ENCODE results near the gene PTPN3.
"Not testable (repeated sequence)": the region's sequence is repeated elsewhere in the genome, so short reads cannot be mapped to it uniquely, and the experiment has no call there.

The PTPN3 gene

GRCh38 chr9:109341561-109341960 lies 156.5 kb downstream of the PTPN3 start:
- H3K27me3 ChIP-seq (ENCODE audit: insufficient read depth, insufficient read length), result no peaks in the 10 kb centered on the region
- H3K9me3 ChIP-seq (ENCODE audit: insufficient read depth, low read length), result no peaks in the 10 kb centered on the region
- no peak overlapping the region for H3K4me3 ChIP-seq (ENCODE audit: insufficient read length, low read depth)
- H3K9ac ChIP-seq (ENCODE audit: insufficient read length, low read depth), result no peak overlapping the region
- H3K36me3 ChIP-seq (ENCODE audit: insufficient read depth, insufficient read length, low read length), result no peaks in the 10 kb centered on the region
- TF ChIP-seq YY1 (IDR thresholded peaks at IDR 0.05; ENCODE audit: insufficient read depth, insufficient read length), result no peak
- no peak for TF ChIP-seq ZNF274 (IDR thresholded peaks at IDR 0.05; ENCODE audit: low read depth, low read length)
- no peak for TF ChIP-seq SUZ12 (IDR thresholded peaks at IDR 0.05; ENCODE audit: extremely low read depth, insufficient read depth, insufficient read length)
- no peak for DNase-seq (ENCODE audit: low read depth, low spot score)
- H3K4me1 ChIP-seq (ENCODE audit: insufficient read depth, insufficient read length), result peaks cover 6% of the 10 kb centered on the region

- not testable (repeated sequence) for H3K36me3 ChIP-seq (ENCODE audit: insufficient read depth, insufficient read length, low read length); H3K9ac ChIP-seq (ENCODE audit: insufficient read length, low read depth); H3K4me3 ChIP-seq (ENCODE audit: insufficient read length, low read depth); H3K27me3 ChIP-seq (ENCODE audit: insufficient read depth, insufficient read length); DNase-seq (ENCODE audit: low read depth, low spot score); H3K4me1 ChIP-seq (ENCODE audit: insufficient read depth, insufficient read length); H3K9me3 ChIP-seq (ENCODE audit: insufficient read depth, low read length)
These were observed 157.1 kb downstream of the PTPN3 start for GRCh38 chr9:109340979-109341378.

GRCh38 chr9:109336409-109336808 lies 161.7 kb downstream of the PTPN3 start:
- H3K4me1 ChIP-seq (ENCODE audit: insufficient read depth, insufficient read length), result peaks cover under 1% of the 10 kb centered on the region
- H3K9me3 ChIP-seq (ENCODE audit: insufficient read depth, low read length), result no peaks in the 10 kb centered on the region
- no peaks in the 10 kb centered on the region for H3K27me3 ChIP-seq (ENCODE audit: insufficient read depth, insufficient read length)
- no peak for DNase-seq (ENCODE audit: low read depth, low spot score)
- no peak for TF ChIP-seq YY1 (IDR thresholded peaks at IDR 0.05; ENCODE audit: insufficient read depth, insufficient read length)
- TF ChIP-seq SUZ12 (IDR thresholded peaks at IDR 0.05; ENCODE audit: extremely low read depth, insufficient read depth, insufficient read length), result no peak
- no peak overlapping the region for H3K9ac ChIP-seq (ENCODE audit: insufficient read length, low read depth)
- H3K4me3 ChIP-seq (ENCODE audit: insufficient read length, low read depth), result no peak overlapping the region
- no peaks in the 10 kb centered on the region for H3K36me3 ChIP-seq (ENCODE audit: insufficient read depth, insufficient read length, low read length)

GRCh38 chr9:109335929-109336328 lies 162.2 kb downstream of the PTPN3 start:
- no peak overlapping the region for H3K9ac ChIP-seq (ENCODE audit: insufficient read length, low read depth)
- H3K4me3 ChIP-seq (ENCODE audit: insufficient read length, low read depth), result no peak overlapping the region
- TF ChIP-seq SUZ12 (IDR thresholded peaks at IDR 0.05; ENCODE audit: extremely low read depth, insufficient read depth, insufficient read length) (no peak), YY1 (IDR thresholded peaks at IDR 0.05; ENCODE audit: insufficient read depth, insufficient read length) (no peak), ZNF274 (IDR thresholded peaks at IDR 0.05; ENCODE audit: low read depth, low read length) (no peak)
- H3K27me3 ChIP-seq (ENCODE audit: insufficient read depth, insufficient read length), result no peaks in the 10 kb centered on the region
- peaks cover 2% of the 10 kb centered on the region for H3K4me1 ChIP-seq (ENCODE audit: insufficient read depth, insufficient read length)
- no peaks in the 10 kb centered on the region for H3K9me3 ChIP-seq (ENCODE audit: insufficient read depth, low read length)
- no peak for DNase-seq (ENCODE audit: low read depth, low spot score)
- H3K36me3 ChIP-seq (ENCODE audit: insufficient read depth, insufficient read length, low read length), result no peaks in the 10 kb centered on the region

GRCh38 chr9:109335121-109335520 lies 163.0 kb downstream of the PTPN3 start:
- peaks cover 2% of the 10 kb centered on the region for H3K4me1 ChIP-seq (ENCODE audit: insufficient read depth, insufficient read length)
- H3K36me3 ChIP-seq (ENCODE audit: insufficient read depth, insufficient read length, low read length), result no peaks in the 10 kb centered on the region
- no peak overlapping the region for H3K4me3 ChIP-seq (ENCODE audit: insufficient read length, low read depth)
- no peaks in the 10 kb centered on the region for H3K9me3 ChIP-seq (ENCODE audit: insufficient read depth, low read length)
- H3K9ac ChIP-seq (ENCODE audit: insufficient read length, low read depth), result no peak overlapping the region
- TF ChIP-seq ZNF274 (IDR thresholded peaks at IDR 0.05; ENCODE audit: low read depth, low read length) (no peak), YY1 (IDR thresholded peaks at IDR 0.05; ENCODE audit: insufficient read depth, insufficient read length) (no peak), SUZ12 (IDR thresholded peaks at IDR 0.05; ENCODE audit: extremely low read depth, insufficient read depth, insufficient read length) (no peak)
- no peak for DNase-seq (ENCODE audit: low read depth, low spot score)
- H3K27me3 ChIP-seq (ENCODE audit: insufficient read depth, insufficient read length), result no peaks in the 10 kb centered on the region

- TF ChIP-seq SUZ12 (IDR thresholded peaks at IDR 0.05; ENCODE audit: extremely low read depth, insufficient read depth, insufficient read length), result no peak
- no peak for TF ChIP-seq YY1 (IDR thresholded peaks at IDR 0.05; ENCODE audit: insufficient read depth, insufficient read length)
- no peak for TF ChIP-seq ZNF274 (IDR thresholded peaks at IDR 0.05; ENCODE audit: low read depth, low read length)
- peaks cover 2% of the 10 kb centered on the region for H3K4me1 ChIP-seq (ENCODE audit: insufficient read depth, insufficient read length)
- H3K4me3 ChIP-seq (ENCODE audit: insufficient read length, low read depth), result no peak overlapping the region
- no peaks in the 10 kb centered on the region for H3K9me3 ChIP-seq (ENCODE audit: insufficient read depth, low read length)
- DNase-seq (ENCODE audit: low read depth, low spot score), result no peak
- no peak overlapping the region for H3K9ac ChIP-seq (ENCODE audit: insufficient read length, low read depth)
- no peaks in the 10 kb centered on the region for H3K27me3 ChIP-seq (ENCODE audit: insufficient read depth, insufficient read length)
- H3K36me3 ChIP-seq (ENCODE audit: insufficient read depth, insufficient read length, low read length), result no peaks in the 10 kb centered on the region
These were observed 166.8 kb downstream of the PTPN3 start for GRCh38 chr9:109331353-109331752.

- H3K4me3 ChIP-seq (ENCODE audit: insufficient read length, low read depth), result no peak overlapping the region
- H3K9me3 ChIP-seq (ENCODE audit: insufficient read depth, low read length), result no peaks in the 10 kb centered on the region
- DNase-seq (ENCODE audit: low read depth, low spot score), result no peak
- no peaks in the 10 kb centered on the region for H3K27me3 ChIP-seq (ENCODE audit: insufficient read depth, insufficient read length)
- no peaks in the 10 kb centered on the region for H3K36me3 ChIP-seq (ENCODE audit: insufficient read depth, insufficient read length, low read length)
- no peak for TF ChIP-seq SUZ12 (IDR thresholded peaks at IDR 0.05; ENCODE audit: extremely low read depth, insufficient read depth, insufficient read length)
- TF ChIP-seq YY1 (IDR thresholded peaks at IDR 0.05; ENCODE audit: insufficient read depth, insufficient read length), result no peak
- TF ChIP-seq ZNF274 (IDR thresholded peaks at IDR 0.05; ENCODE audit: low read depth, low read length), result no peak
- H3K9ac ChIP-seq (ENCODE audit: insufficient read length, low read depth), result no peak overlapping the region
- H3K4me1 ChIP-seq (ENCODE audit: insufficient read depth, insufficient read length), result peaks cover 2% of the 10 kb centered on the region
These were observed 168.4 kb downstream of the PTPN3 start for GRCh38 chr9:109329638-109330258.
